NCI-H2107 treated with DMSO at 0.1 percent for 48 hours (cell line): ENCODE data around the gene EXT2.

Experiments used
- DNase-seq: peaks from one replicate; lab custom pipeline; 2025; ENCODE audit not compliant: unreplicated experiment; lab: John Stamatoyannopoulos, UW

The EXT2 gene

GRCh38 chr11:44130751-44131150 is 35.3 kb downstream of the EXT2 start:
- no peak for DNase-seq

- DNase-seq: peak; percentile 9
These were observed 38.0 kb downstream of the EXT2 start for GRCh38 chr11:44133335-44133946.

GRCh38 chr11:44134625-44135024 is 39.1 kb downstream of the EXT2 start:
- DNase-seq: no peak

- DNase-seq: no peak
These were observed 40.9 kb downstream of the EXT2 start for GRCh38 chr11:44136176-44136945.

- DNase-seq: no peak
These were observed 41.6 kb downstream of the EXT2 start for GRCh38 chr11:44137057-44137456.

GRCh38 chr11:44138286-44138685 is 42.8 kb downstream of the EXT2 start:
- DNase-seq: no peak

- DNase-seq: no peak
These were observed 43.5 kb downstream of the EXT2 start for GRCh38 chr11:44138980-44139379.

- DNase-seq: no peak
These were observed 44.3 kb downstream of the EXT2 start for GRCh38 chr11:44139565-44140330.

- no peak for DNase-seq
These were observed 44.9 kb downstream of the EXT2 start for GRCh38 chr11:44140372-44140771.

- DNase-seq: no peak
These were observed 45.3 kb downstream of the EXT2 start for GRCh38 chr11:44140805-44141204.

- DNase-seq: no peak
These were observed 48.8 kb downstream of the EXT2 start for GRCh38 chr11:44143987-44144909.

- no peak for DNase-seq
These were observed 49.7 kb downstream of the EXT2 start for GRCh38 chr11:44145011-44145775.

- DNase-seq: no peak
These were observed 51.5 kb downstream of the EXT2 start for GRCh38 chr11:44146931-44147330.

GRCh38 chr11:44147751-44148150 is 52.3 kb downstream of the EXT2 start:
- DNase-seq: no peak

- DNase-seq: no peak
These were observed 54.2 kb downstream of the EXT2 start for GRCh38 chr11:44149651-44150050.

GRCh38 chr11:44150401-44150800 is 54.9 kb downstream of the EXT2 start:
- no peak for DNase-seq

- no peak for DNase-seq
These were observed 61.5 kb downstream of the EXT2 start for GRCh38 chr11:44157019-44157418.

GRCh38 chr11:44158384-44158783 is 62.9 kb downstream of the EXT2 start:
- DNase-seq: no peak

GRCh38 chr11:44159848-44160721 is 64.6 kb downstream of the EXT2 start:
- no peak for DNase-seq
